ENCODE data around the gene CACNA1G. TPM values are rescaled to one million over a fixed set of nuclear protein-coding genes. Genes with fewer than 3 reads are reported as not detected.

CACNA1G gene
- total and polyA plus RNA-seq, 9 of the 15 experiments (the other 6 are each of a cell fraction or from before 2014, with no cell fraction given) = 0.01 TPM; not detected in 8

DNA sequence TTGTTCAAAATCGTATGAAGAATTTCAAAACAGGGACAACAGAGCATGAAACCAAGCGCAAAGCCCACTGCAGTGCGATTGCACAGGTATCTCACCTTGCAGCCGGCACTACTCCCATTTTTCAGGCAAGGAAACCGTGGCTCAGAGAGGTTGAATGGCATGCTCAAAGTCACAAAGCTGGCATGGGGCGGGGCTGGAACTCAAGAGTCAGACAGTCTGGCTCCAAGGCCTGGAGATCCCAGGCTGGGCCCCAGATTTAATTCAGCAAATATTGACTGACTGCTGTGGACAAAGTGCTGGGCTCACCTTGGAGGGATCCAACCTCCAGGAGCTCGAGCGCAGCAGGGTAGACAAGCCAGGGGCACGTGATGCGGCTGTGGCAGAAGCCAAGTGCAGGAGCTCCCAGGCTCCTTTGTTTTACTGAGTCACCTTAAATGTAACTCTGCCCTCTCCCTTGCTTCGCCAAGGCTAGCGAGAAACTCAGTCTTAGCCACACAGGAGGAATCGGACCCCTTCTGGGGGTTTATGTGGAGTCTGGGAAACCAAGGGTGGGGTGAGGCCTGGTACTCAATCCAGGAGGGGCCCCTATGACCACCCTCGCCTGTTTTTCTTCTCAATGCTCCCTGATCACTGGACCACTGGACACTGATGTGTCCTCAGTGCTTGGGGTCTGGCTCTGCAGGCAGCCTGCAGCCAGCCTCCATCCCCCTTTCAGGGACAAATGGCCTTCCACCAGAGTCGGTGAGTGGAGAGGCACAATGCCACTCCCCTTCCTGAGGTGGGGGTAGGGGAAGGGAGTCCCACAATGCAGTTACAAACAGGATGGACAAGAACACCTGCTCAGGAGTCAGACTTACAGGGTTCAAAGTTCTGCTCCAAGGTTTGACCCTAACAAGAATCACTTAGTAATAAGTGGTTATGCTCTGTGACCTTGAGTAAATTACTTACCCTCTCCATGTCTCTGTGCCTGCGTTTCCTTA, 17.4 kb upstream of the CACNA1G start:
- Histone ChIP-seq H3K4me3 (0 out of 2 replicates have a peak overlapping the region, but pooled peaks have one; percentile 41), H3K9me3 (replicated peaks; ENCODE audit: control insufficient read depth, insufficient read depth, low read depth, low read length) (no peaks in the 10 kb centered on the region), H3K27me3 (ENCODE audit: control insufficient read depth in 2 of 2, insufficient read depth in 2 of 2, low read length in 2 of 2) (no peaks in the 10 kb centered on the region), H2AFZ (ENCODE audit: low read depth, low read length) (peak overlapping the region; percentile 98), H3K4me2 (ENCODE audit: insufficient read depth, low read length) (peak overlapping the region; percentile 96), H3K79me2 (ENCODE audit: control insufficient read depth, insufficient read depth, low read length) (no peaks in the 10 kb centered on the region), H3K4me1 (replicated peaks in 1 of 2; ENCODE audit: control insufficient read depth in 2 of 2, insufficient read depth in 2 of 2, low read length in 2 of 2) (peaks cover 15 to 54% of the 10 kb centered on the region in 2 experiments; a peak in 4 of 5 replicates), H3K9me1 (ENCODE audit: control insufficient read depth, insufficient read depth, low read length) (no peaks in the 10 kb centered on the region), H3K36me3 (ENCODE audit: control insufficient read depth, insufficient read depth, low read length) (no peaks in the 10 kb centered on the region), H3K27ac (ENCODE audit: extremely low read depth, low read depth, low read length) (no peak overlapping the region), H3K9ac (ENCODE audit: insufficient read depth in 1 of 2, low read depth in 2 of 2, low read length in 2 of 2) (peak overlapping the region in 1 of 2 experiments; percentile 78; a peak in 2 of 4 replicates), H4K20me1 (replicated peaks; ENCODE audit: control insufficient read depth, insufficient read depth, low read length) (0 out of 2 replicates have a peak, but pooled peaks cover 4% of the 10 kb centered on the region)
- intact Hi-C loops (cut with micrococcal nuclease) = no loop called here
- 72% methylated on average over 16 of the region's 16 CpGs for WGBS (ENCODE audit: insufficient coverage, low coverage, missing lambda C conversion rate)
- CTCF ChIA-PET (ENCODE audit: low intra/inter-chr PET ratio) = interaction anchor here (1.1 kb wide), 1 partner anchor 139 kb away, joined by 3 read pairs; no protein-coding TSS in a partner anchor
- BruUV-seq (replicated peaks) = no TSS peak
- in situ Hi-C loops (cut with MboI) = loop anchor here (10.0 kb wide), 1 partner anchor 412 kb away; no protein-coding TSS in a partner anchor
- DNase-seq (ENCODE audit: extremely low read depth in 1 of 4, low spot score in 3 of 4) = no peak
- FAIRE-seq = no peak
- no peak for ATAC-seq
- POLR2A ChIA-PET = interaction anchor here (0.8 to 1.0 kb wide), 3 partner anchors 8 to 323 kb away, joined by 3 to 4 read pairs (median 3); partner anchors contain the start of gene TOB1
- no peak for TF ChIP-seq KHSRP (IDR thresholded peaks at IDR 0.05)
- TF ChIP-seq ZKSCAN8 (CRISPR knock-in tag; IDR thresholded peaks at IDR 0.05) = no peak
- TF ChIP-seq GATAD2A (IDR thresholded peaks at IDR 0.05) = no peak
- TF ChIP-seq, protein P1, sequence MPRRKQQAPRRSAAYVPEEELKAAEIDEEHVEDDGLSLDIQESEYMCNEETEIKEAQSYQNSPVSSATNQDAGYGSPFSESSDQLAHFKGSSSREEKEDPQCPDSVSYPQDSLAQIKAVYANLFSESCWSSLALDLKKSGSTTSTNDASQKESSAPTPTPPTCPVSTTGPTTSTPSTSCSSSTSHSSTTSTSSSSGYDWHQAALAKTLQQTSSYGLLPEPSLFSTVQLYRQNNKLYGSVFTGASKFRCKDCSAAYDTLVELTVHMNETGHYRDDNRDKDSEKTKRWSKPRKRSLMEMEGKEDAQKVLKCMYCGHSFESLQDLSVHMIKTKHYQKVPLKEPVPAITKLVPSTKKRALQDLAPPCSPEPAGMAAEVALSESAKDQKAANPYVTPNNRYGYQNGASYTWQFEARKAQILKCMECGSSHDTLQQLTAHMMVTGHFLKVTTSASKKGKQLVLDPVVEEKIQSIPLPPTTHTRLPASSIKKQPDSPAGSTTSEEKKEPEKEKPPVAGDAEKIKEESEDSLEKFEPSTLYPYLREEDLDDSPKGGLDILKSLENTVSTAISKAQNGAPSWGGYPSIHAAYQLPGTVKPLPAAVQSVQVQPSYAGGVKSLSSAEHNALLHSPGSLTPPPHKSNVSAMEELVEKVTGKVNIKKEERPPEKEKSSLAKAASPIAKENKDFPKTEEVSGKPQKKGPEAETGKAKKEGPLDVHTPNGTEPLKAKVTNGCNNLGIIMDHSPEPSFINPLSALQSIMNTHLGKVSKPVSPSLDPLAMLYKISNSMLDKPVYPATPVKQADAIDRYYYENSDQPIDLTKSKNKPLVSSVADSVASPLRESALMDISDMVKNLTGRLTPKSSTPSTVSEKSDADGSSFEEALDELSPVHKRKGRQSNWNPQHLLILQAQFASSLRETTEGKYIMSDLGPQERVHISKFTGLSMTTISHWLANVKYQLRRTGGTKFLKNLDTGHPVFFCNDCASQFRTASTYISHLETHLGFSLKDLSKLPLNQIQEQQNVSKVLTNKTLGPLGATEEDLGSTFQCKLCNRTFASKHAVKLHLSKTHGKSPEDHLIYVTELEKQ (CRISPR knock-in tag; IDR thresholded peaks at IDR 0.05) = no peak
- no peak for TF ChIP-seq ETV5 (CRISPR knock-in tag; IDR thresholded peaks at IDR 0.05; ENCODE audit: low read depth)
- TF ChIP-seq POLR3G (IDR thresholded peaks at IDR 0.05; ENCODE audit: extremely low read depth, insufficient read length, insufficient replicate concordance) = no peak
- TF ChIP-seq, protein P2, sequence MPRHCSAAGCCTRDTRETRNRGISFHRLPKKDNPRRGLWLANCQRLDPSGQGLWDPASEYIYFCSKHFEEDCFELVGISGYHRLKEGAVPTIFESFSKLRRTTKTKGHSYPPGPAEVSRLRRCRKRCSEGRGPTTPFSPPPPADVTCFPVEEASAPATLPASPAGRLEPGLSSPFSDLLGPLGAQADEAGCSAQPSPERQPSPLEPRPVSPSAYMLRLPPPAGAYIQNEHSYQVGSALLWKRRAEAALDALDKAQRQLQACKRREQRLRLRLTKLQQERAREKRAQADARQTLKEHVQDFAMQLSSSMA (CRISPR knock-in tag; IDR thresholded peaks at IDR 0.05) = no peak
- no peak for TF ChIP-seq SLC30A9 (CRISPR knock-in tag; IDR thresholded peaks at IDR 0.05)
- no peak for TF ChIP-seq SMARCE1 (IDR thresholded peaks at IDR 0.05)
- TF ChIP-seq ZNF217 (CRISPR knock-in tag; IDR thresholded peaks at IDR 0.05) = no peak
- TF ChIP-seq ZNF175 (CRISPR knock-in tag; IDR thresholded peaks at IDR 0.05; ENCODE audit: low read depth) = no peak
- TF ChIP-seq PYGO2 (tag; IDR thresholded peaks at IDR 0.05) = no peak
- TF ChIP-seq NBN (IDR thresholded peaks at IDR 0.05; ENCODE audit: low read depth) = no peak
- TF ChIP-seq ZNF212 (CRISPR knock-in tag; IDR thresholded peaks at IDR 0.05) = no peak
